ENCODE results near the gene NUDT16L1. TPM values are rescaled to one million over a fixed set of nuclear protein-coding genes. Genes with fewer than 3 reads are reported as not detected.
"Not testable (repeated sequence)": the region's sequence is repeated elsewhere in the genome, so short reads cannot be mapped to it uniquely, and the experiment has no call there.

NUDT16L1 gene
- total RNA-seq, 2 experiments from 2014 or later = 22.3 to 25.6 TPM

DNA sequence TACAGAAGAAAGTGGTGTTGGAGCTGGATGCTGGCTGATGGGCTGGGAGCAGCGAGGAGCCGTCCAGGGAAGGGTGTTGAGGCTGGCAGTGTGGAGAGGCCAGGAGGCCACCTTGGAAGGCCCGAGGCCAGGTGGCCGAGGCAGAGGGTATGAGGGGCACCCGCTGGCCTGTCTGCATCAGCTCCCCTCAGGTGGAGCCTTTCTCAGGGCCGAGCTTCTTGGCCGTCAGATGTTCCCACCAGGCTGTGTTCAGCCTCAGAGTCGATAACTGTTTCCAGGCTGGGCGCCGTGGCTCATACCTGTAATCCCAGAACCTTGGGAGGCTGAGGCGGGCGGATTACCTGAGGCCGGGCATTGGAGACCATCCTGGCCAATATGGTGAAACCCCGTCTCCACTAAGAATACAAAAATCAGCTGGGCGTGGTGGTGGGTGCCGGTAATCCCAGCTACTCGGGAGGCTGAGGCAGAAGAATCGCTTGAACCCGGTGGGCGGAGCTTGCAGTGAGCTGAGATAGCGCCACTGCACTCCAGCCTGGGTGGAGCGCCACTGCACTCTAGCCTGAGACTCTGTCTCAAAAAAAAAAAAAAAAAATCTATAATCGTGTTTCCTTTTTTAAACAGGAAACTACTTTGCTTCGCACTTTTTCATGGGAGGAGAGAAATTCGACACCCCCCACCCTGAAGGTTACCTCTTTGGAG is 43.5 kb upstream of the NUDT16L1 start:
- intact Hi-C loops (cut with micrococcal nuclease) = no loop called here
- ChIA-PET CTCF (interaction anchor here (0.6 to 2.7 kb wide), 17 partner anchors 10 to 198 kb away, joined by 3 to 23 read pairs (median 4); partner anchors contain the start of gene MGRN1), POLR2A (interaction anchor here (0.7 to 1.2 kb wide), 4 partner anchors 11 to 46 kb away, joined by 3 to 6 read pairs (median 4); partner anchors contain the start of genes MGRN1 and NUDT16L1)
- Mint-ChIP-seq H3K27me3 (no peaks in the 10 kb centered on the region), H3K4me1 (ENCODE audit: low read depth) (peaks cover 39% of the 10 kb centered on the region), H3K9me3 (no peaks in the 10 kb centered on the region), H3K36me3 (ENCODE audit: low read depth) (peaks cover 38% of the 10 kb centered on the region), H3K4me3 (no peak overlapping the region), H3K27ac (no peak overlapping the region)
- ATAC-seq = peak; percentile 49
- TF ChIP-seq, protein P1, sequence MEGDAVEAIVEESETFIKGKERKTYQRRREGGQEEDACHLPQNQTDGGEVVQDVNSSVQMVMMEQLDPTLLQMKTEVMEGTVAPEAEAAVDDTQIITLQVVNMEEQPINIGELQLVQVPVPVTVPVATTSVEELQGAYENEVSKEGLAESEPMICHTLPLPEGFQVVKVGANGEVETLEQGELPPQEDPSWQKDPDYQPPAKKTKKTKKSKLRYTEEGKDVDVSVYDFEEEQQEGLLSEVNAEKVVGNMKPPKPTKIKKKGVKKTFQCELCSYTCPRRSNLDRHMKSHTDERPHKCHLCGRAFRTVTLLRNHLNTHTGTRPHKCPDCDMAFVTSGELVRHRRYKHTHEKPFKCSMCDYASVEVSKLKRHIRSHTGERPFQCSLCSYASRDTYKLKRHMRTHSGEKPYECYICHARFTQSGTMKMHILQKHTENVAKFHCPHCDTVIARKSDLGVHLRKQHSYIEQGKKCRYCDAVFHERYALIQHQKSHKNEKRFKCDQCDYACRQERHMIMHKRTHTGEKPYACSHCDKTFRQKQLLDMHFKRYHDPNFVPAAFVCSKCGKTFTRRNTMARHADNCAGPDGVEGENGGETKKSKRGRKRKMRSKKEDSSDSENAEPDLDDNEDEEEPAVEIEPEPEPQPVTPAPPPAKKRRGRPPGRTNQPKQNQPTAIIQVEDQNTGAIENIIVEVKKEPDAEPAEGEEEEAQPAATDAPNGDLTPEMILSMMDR (IDR thresholded peaks at IDR 0.05) = no peak
- DNase-seq = peak; percentile 47

DNA sequence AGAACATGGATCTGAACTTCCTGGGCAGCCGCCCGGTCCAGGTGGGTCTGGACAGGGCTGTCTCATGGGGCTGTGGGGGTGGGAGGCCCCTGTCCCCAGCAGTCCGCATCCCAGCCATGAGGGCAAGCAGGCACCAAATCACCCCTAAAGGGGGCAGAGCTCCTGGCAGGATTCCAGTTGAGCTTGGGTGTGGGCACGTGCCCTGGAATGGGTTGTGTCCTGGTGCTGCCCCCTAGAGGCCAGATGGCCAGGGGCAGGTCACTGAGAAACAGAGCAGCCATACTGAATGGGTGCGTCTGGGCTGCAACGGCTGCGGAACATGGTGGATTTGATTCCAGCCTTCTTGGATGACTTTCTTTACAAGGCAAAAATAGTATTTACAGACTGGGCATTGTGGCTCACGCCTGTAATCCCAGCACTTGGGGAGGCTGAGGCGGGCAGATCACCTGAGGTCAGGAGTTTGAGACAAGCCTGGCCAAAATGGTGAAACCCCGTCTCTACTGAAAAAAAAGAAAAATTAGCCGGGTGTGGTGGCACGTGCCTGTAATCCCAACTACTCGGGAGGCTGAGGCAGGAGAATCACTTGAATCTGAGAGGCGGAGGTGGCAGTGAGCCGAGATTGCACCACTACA is 42.8 kb upstream of the NUDT16L1 start:
- intact Hi-C loops (cut with micrococcal nuclease); H3K4me3 Mint-ChIP-seq; H3K27me3 Mint-ChIP-seq; H3K9me3 Mint-ChIP-seq: not testable (repeated sequence)
- ChIA-PET POLR2A (interaction anchor here (1.0 to 1.2 kb wide), 2 partner anchors 10 to 24 kb away, joined by 3 to 6 read pairs; no protein-coding TSS in a partner anchor), CTCF (interaction anchor here (0.6 to 2.7 kb wide), 17 partner anchors 9 to 198 kb away, joined by 3 to 23 read pairs (median 4); partner anchors contain the start of gene MGRN1)
- DNase-seq (peak; percentile 87), ATAC-seq (peak; percentile 75)
- TF ChIP-seq, protein P1 (IDR thresholded peaks at IDR 0.05) = peak; percentile 96
- Mint-ChIP-seq H3K4me1 (ENCODE audit: low read depth) (peaks cover 35% of the 10 kb centered on the region), H3K27ac (peak overlapping the region; percentile 15), H3K36me3 (ENCODE audit: low read depth) (peaks cover 35% of the 10 kb centered on the region)

DNA sequence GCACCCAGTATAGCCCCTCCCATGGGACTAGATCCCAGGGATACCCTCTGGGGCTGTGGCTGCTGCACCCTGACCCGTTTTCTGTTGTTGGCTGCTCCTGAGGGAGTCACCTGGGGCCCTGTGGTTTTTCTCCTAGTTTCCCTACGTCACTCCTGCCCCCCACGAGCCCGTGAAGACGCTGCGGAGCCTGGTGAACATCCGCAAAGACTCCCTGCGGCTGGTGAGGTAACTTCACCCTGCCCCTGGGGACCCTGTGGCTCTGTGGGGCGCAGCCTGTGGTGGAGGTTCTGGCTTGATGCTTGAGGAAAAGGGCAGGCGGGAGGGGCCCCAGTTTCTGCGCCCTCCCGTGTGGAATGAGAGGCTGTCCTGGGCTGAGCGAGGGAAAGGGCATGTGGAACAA is 41.5 kb upstream of the NUDT16L1 start:
- no peak overlapping the region for H3K27ac Mint-ChIP-seq
- no peak for ATAC-seq
- POLR2A ChIA-PET = interaction anchor here (1.0 kb wide), 1 partner anchor 26 kb away, joined by 3 read pairs; no protein-coding TSS in a partner anchor
- CTCF ChIA-PET = no interaction called here
- H3K27me3 Mint-ChIP-seq = no peaks in the 10 kb centered on the region
- no peak for DNase-seq
- peaks cover 36% of the 10 kb centered on the region for H3K36me3 Mint-ChIP-seq (ENCODE audit: low read depth)
- intact Hi-C loops (cut with micrococcal nuclease) = no loop called here
- H3K4me1 Mint-ChIP-seq (ENCODE audit: low read depth) = peaks cover 25% of the 10 kb centered on the region
- H3K4me3 Mint-ChIP-seq = no peak overlapping the region
- H3K9me3 Mint-ChIP-seq = no peaks in the 10 kb centered on the region
- TF ChIP-seq, protein P1 (IDR thresholded peaks at IDR 0.05) = no peak

DNA sequence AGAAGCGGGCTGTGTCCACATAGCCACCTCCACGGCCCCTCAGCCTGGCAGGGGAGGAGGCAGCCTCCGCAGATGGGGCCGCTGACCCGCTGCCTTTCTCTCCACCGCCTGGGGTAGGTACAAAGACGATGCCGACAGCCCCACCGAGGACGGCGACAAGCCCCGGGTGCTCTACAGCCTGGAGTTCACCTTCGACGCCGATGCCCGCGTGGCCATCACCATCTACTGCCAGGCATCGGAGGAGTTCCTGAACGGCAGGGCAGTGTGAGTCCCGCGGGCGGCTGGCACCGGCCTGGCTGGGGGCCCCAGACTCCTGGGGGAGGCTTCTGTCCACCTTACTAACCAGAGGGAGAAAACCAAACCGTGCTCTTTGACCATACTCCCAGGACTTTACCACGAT is 40.8 kb upstream of the NUDT16L1 start:
- TF ChIP-seq, protein P1 (IDR thresholded peaks at IDR 0.05) = no peak
- Mint-ChIP-seq H3K36me3 (ENCODE audit: low read depth) (peaks cover 36% of the 10 kb centered on the region), H3K27ac (no peak overlapping the region), H3K4me3 (no peak overlapping the region), H3K27me3 (no peaks in the 10 kb centered on the region), H3K4me1 (ENCODE audit: low read depth) (peaks cover 18% of the 10 kb centered on the region), H3K9me3 (no peaks in the 10 kb centered on the region)
- no peak for DNase-seq
- no peak for ATAC-seq
- intact Hi-C loops (cut with micrococcal nuclease) = no loop called here
- ChIA-PET CTCF (no interaction called here), POLR2A (no interaction called here)

All from activated CD8-positive, alpha-beta T cell treated with anti-CD3 and anti-CD28 coated beads for 36 hours (primary cell).